Heart right ventricle (tissue), 16 donors: Measurements from ENCODE around the gene DES. TPM values are rescaled to one million over a fixed set of nuclear protein-coding genes. Genes with fewer than 3 reads are reported as not detected.
A peak's percentile ranks its signal among the peaks of the same experiment; 100 is the strongest.

ENCODE experiments used
- ATAC-seq, 8 donors: fragments of 200-7000 bp; cut with Tn5 transposase; one replicate each; pipeline ENCODE4 v1.9.1; 2020; ENCODE audit warnings: mild to moderate bottlenecking in 8 of 8, moderate library complexity in 8 of 8, moderate number of reproducible peaks in 1 of 8
- DNase-seq, 2 donors: peaks; one replicate each; pipeline ENCODE4 v3.0.0-alpha.2; 2020
- H3K27ac ChIP-seq, 10 donors: fragments of 200-600 bp; sonication (generic) in 2 of 10; one replicate each; pipeline versions ENCODE4 v1.5.0 to v1.8.0; 2020 to 2022; ENCODE audit warnings: mild to moderate bottlenecking in 3 of 10
- H3K27me3 ChIP-seq, 7 donors: fragments of 200-600 bp; one replicate each; pipeline ENCODE4 v1.8.0; 2021 to 2022; ENCODE audit warnings: mild to moderate bottlenecking in 2 of 7
- H3K36me3 ChIP-seq, 9 donors: fragments of 200-600 bp; sonication (generic) in 1 of 9; one replicate each; pipeline versions ENCODE4 v1.5.0 to v1.8.0; 2020 to 2022; ENCODE audit warnings: mild to moderate bottlenecking in 2 of 9
- H3K4me1 ChIP-seq, 9 donors: fragments of 200-600 bp; sonication (generic) in 1 of 9; one replicate each; pipeline versions ENCODE4 v1.5.0 to v1.8.0; 2020 to 2022; ENCODE audit warnings: mild to moderate bottlenecking in 4 of 9
- H3K4me3 ChIP-seq, 10 donors: fragments of 200-600 bp; sonication (generic) in 2 of 10; one replicate each; pipeline versions ENCODE4 v1.5.0 to v1.8.0; 2020 to 2022; ENCODE audit warnings: mild to moderate bottlenecking in 7 of 10, moderate library complexity in 2 of 10
- H3K9me3 ChIP-seq, 11 donors: fragments of 200-600 bp in 10 of 11; sonication (generic) in 2 of 11; one replicate each; pipeline versions ENCODE4 v1.5.0 to v1.8.0; 2013 to 2022; ENCODE audit warnings: mild to moderate bottlenecking in 2 of 11, control low read depth in 1 of 11, moderate library complexity in 1 of 11
- CTCF ChIP-seq, 9 donors: fragments of 200-600 bp; sonication (generic) in 2 of 9; IDR thresholded peaks; one replicate each; pipeline versions ENCODE4 v1.5.0 to v1.8.0; 2021 to 2022; ENCODE audit warnings: antibody characterized with exemption in 9 of 9, mild to moderate bottlenecking in 5 of 9, moderate library complexity in 1 of 9
- WGBS, 2 donors: extraction: QIAGEN DNeasy Blood & Tissue Kit; methylation state at CpG; one replicate each; pipeline ENCODE4 v1.1.7; 2013; ENCODE audit warnings: inconsistent platforms in 1 of 2; 5-methylcytosine and 5-hydroxymethylcytosine counted together
- intact Hi-C, 10 donors: fragments of 100-400 bp; cut with DNase I; formaldehyde crosslinking; loops; one replicate each; pipeline versions ENCODE4 v1.11.1 to v1.14.2; 2022
- polyA plus RNA-seq, 2 donors: library from polyadenylated mRNA; stranded (reverse); fragments of 200-250 nt; gene quantifications; one replicate each; pipeline ENCODE4 v1.2.3, GENCODE V29; 2013
- total RNA-seq, 10 donors: library from RNA; stranded (reverse); fragmentation: NEBNext Ultra II Directional in 3 of 10; extraction: Animal tissue kit (Norgen Biotek cat#: 25700) in 3 of 10; gene quantifications; one replicate each; pipeline versions ENCODE4 v1.2.1 to v1.2.4, GENCODE V29; 2021 to 2023
- donor health status: Arrhythmogenic right ventricular cardiomyopathy.
- donor health status: ischemic (EF 13 %, LVEDD 7.1; RV severe dilation, severe dysfunction).
- donor health status: healthy with polysubstance abuse.
- donor health status: DM: no; HTN: yes; CAD: no.
- donor health status: DM: no; HTN: no; CAD: no.
- donor health status: ischemic (EF 25% LVEDD 6.9; RV normal size, moderate dysfunction).
- donor health status: ischemic (EF 25% LVEDD 5.7; RV mildly dilated, moderate dysfunction).
- donor health status: healthy.
- donor health status: DM: yes; HTN: yes; CAD: no.
- donor health status: Ischemic cardiomyopathy.
- donor health status: ischemic (EF 35%, LVEDD 5.7; RV mildly dilated, moderate dysfunction).
- donor health status: nonischemic (EF 11% LVEDD 7.7; RV severe dilation, severe dysfunction).
- donor health status: DM: yes; HTN: yes; CAD: no.
- donor health status: PGD.
- donor health status: ischemic (EF 29% LVEDD 5.4; RV normal size, mild dysfunction).
- donor health status: nonischemic (EF 23%, LVEDD 6.1; RV moderate dilation, normal function).

DES gene
- total and polyA plus RNA-seq, 12 donors = 12,560 to 18,019 (median 15,816) TPM

GRCh38 chr2:219475697-219476651 is 57.8 kb downstream of the DES start:
- peak; percentile 66 to 77 for DNase-seq
- TF ChIP-seq CTCF (IDR thresholded peaks at IDR 0.05) = peak; percentile 64 to 93 (median 84)
- 29 to 33% methylated on average over 14 of the region's 14 CpGs for WGBS, 2 donors
- Histone ChIP-seq H3K27ac (peak overlapping the region in 6 of 10 donors; percentile 49 to 78 (median 57)), H3K27me3 (no peaks in the 10 kb centered on the region), H3K4me1 (peaks cover 0 to 41% (median 6%) of the 10 kb centered on the region in 9 donors), H3K9me3 (no peaks in the 10 kb centered on the region), H3K4me3 (no peak overlapping the region), H3K36me3 (peaks cover 0 to 52% (median 0%) of the 10 kb centered on the region in 9 donors)
- intact Hi-C loops = loop anchor here (1.0 to 5.0 kb wide), 5 partner anchors 46 to 56 kb away; no protein-coding TSS in a partner anchor
- peak in 7 of 8 donors; percentile 41 to 81 (median 70) for ATAC-seq

Other genes starting within 250 kb of the DES start
- 1 to 10 TPM in 2 of 10 donors, under 1 TPM in 8; 0.30 to 2.1 (median 0.47) TPM for gene SLC23A3, start 248.3 kb upstream of the DES start, total RNA-seq
- gene SLC23A3, start 248.3 kb upstream of the DES start, polyA plus RNA-seq = 1 to 10 TPM in 1 of 2 donors, under 1 TPM in 1; 0.28 to 1.8 TPM
- gene CNPPD1, start 241.5 kb upstream of the DES start, total RNA-seq = 10 to 100 TPM; 52.5 to 80.6 (median 63.6) TPM
- gene CNPPD1, start 241.5 kb upstream of the DES start, polyA plus RNA-seq = 10 to 100 TPM; 35.5 to 84.7 TPM
- gene RETREG2, start 240.1 kb upstream of the DES start, total RNA-seq = 10 to 100 TPM; 24.1 to 47.3 (median 30.6) TPM
- gene RETREG2, start 240.1 kb upstream of the DES start, polyA plus RNA-seq = 10 to 100 TPM; 11.3 to 39.0 TPM
- gene ZFAND2B, start 211.6 kb upstream of the DES start, total RNA-seq = 10 to 100 TPM; 11.5 to 19.2 (median 16.4) TPM
- gene ZFAND2B, start 211.6 kb upstream of the DES start, polyA plus RNA-seq = 10 to 100 TPM; 22.1 to 40.8 TPM
- 10 to 100 TPM in 9 of 10 donors, 1 to 10 TPM in 1; 9.8 to 31.0 (median 14.8) TPM for gene ABCB6, start 199.4 kb upstream of the DES start, total RNA-seq
- 10 to 100 TPM; 31.0 to 34.0 TPM for gene ABCB6, start 199.4 kb upstream of the DES start, polyA plus RNA-seq
- gene ATG9A, start 188.7 kb upstream of the DES start, total RNA-seq = 100 to 1,000 TPM in 1 of 10 donors, 10 to 100 TPM in 9; 64.5 to 103 (median 76.4) TPM
- 10 to 100 TPM; 14.1 to 79.4 TPM for gene ATG9A, start 188.7 kb upstream of the DES start, polyA plus RNA-seq
- gene ANKZF1, start 188.6 kb upstream of the DES start, total RNA-seq = 10 to 100 TPM; 16.4 to 36.8 (median 25.5) TPM
- gene ANKZF1, start 188.6 kb upstream of the DES start, polyA plus RNA-seq = 10 to 100 TPM; 12.7 to 44.7 TPM
- gene GLB1L, start 172.9 kb upstream of the DES start, total RNA-seq = 1 to 10 TPM; 1.6 to 5.2 (median 2.6) TPM
- gene GLB1L, start 172.9 kb upstream of the DES start, polyA plus RNA-seq = 1 to 10 TPM; 1.5 to 2.1 TPM
- gene STK16, start 172.9 kb upstream of the DES start, total RNA-seq = 10 to 100 TPM; 14.6 to 23.1 (median 19.7) TPM
- gene STK16, start 172.9 kb upstream of the DES start, polyA plus RNA-seq = 10 to 100 TPM; 12.9 to 26.7 TPM
- not detected for gene TUBA4B, start 165.1 kb upstream of the DES start, total RNA-seq
- gene TUBA4B, start 165.1 kb upstream of the DES start, polyA plus RNA-seq = not detected
- 100 to 1,000 TPM in 7 of 10 donors, 10 to 100 TPM in 3; 76.0 to 245 (median 145) TPM for gene TUBA4A, start 164.5 kb upstream of the DES start, total RNA-seq
- gene TUBA4A, start 164.5 kb upstream of the DES start, polyA plus RNA-seq = 100 to 1,000 TPM in 1 of 2 donors, 10 to 100 TPM in 1; 61.0 to 341 TPM
- 10 to 100 TPM; 55.6 to 87.6 (median 83.1) TPM for gene DNAJB2, start 139.0 kb upstream of the DES start, total RNA-seq
- 100 to 1,000 TPM in 1 of 2 donors, 10 to 100 TPM in 1; 76.9 to 148 TPM for gene DNAJB2, start 139.0 kb upstream of the DES start, polyA plus RNA-seq
- under 1 TPM in 6 of 10 donors, not detected in 4; 0.26 to 0.51 (median 0.31) TPM for gene PTPRN, start 109.0 kb upstream of the DES start, total RNA-seq
- under 1 TPM in 1 of 2 donors, not detected in 1; 0.09 TPM for gene PTPRN, start 109.0 kb upstream of the DES start, polyA plus RNA-seq
- gene RESP18, start 85.6 kb upstream of the DES start, total RNA-seq = not detected
- not detected for gene RESP18, start 85.6 kb upstream of the DES start, polyA plus RNA-seq
- gene DNPEP, start 30.5 kb upstream of the DES start, total RNA-seq = 100 to 1,000 TPM in 1 of 10 donors, 10 to 100 TPM in 9; 56.1 to 110 (median 74.0) TPM
- gene DNPEP, start 30.5 kb upstream of the DES start, polyA plus RNA-seq = 10 to 100 TPM; 56.3 to 68.5 TPM
- gene SPEG, start 16.5 kb downstream of the DES start, total RNA-seq = 100 to 1,000 TPM in 9 of 10 donors, 10 to 100 TPM in 1; 97.2 to 151 (median 120) TPM
- 100 to 1,000 TPM in 1 of 2 donors, 10 to 100 TPM in 1; 62.9 to 130 TPM for gene SPEG, start 16.5 kb downstream of the DES start, polyA plus RNA-seq
- 10 to 100 TPM; 15.8 to 29.4 (median 21.0) TPM for gene GMPPA, start 80.5 kb downstream of the DES start, total RNA-seq
- gene GMPPA, start 80.5 kb downstream of the DES start, polyA plus RNA-seq = 10 to 100 TPM; 28.2 to 48.6 TPM
- gene ASIC4, start 96.1 kb downstream of the DES start, total RNA-seq = under 1 TPM in 5 of 10 donors, not detected in 5; 0.15 to 0.43 (median 0.20) TPM
- gene ASIC4, start 96.1 kb downstream of the DES start, polyA plus RNA-seq = not detected
- gene CHPF, start 125.4 kb downstream of the DES start, total RNA-seq = 100 to 1,000 TPM in 4 of 10 donors, 10 to 100 TPM in 6; 66.5 to 166 (median 95.9) TPM
- gene CHPF, start 125.4 kb downstream of the DES start, polyA plus RNA-seq = 100 to 1,000 TPM in 1 of 2 donors, 10 to 100 TPM in 1; 76.9 to 221 TPM
- 1 to 10 TPM in 8 of 10 donors, under 1 TPM in 2; 0.59 to 3.5 (median 1.6) TPM for gene TMEM198, start 125.7 kb downstream of the DES start, total RNA-seq
- gene TMEM198, start 125.7 kb downstream of the DES start, polyA plus RNA-seq = 10 to 100 TPM in 1 of 2 donors, 1 to 10 TPM in 1; 3.0 to 10.7 TPM
- gene OBSL1, start 153.2 kb downstream of the DES start, total RNA-seq = 100 to 1,000 TPM; 161 to 277 (median 171) TPM
- 100 to 1,000 TPM; 108 to 310 TPM for gene OBSL1, start 153.2 kb downstream of the DES start, polyA plus RNA-seq
- 1 to 10 TPM; 1.1 to 4.2 (median 2.5) TPM for gene INHA, start 153.9 kb downstream of the DES start, total RNA-seq
- 10 to 100 TPM in 1 of 2 donors, 1 to 10 TPM in 1; 4.0 to 22.1 TPM for gene INHA, start 153.9 kb downstream of the DES start, polyA plus RNA-seq
- 10 to 100 TPM in 8 of 10 donors, 1 to 10 TPM in 2; 7.2 to 18.2 (median 12.9) TPM for gene STK11IP, start 179.5 kb downstream of the DES start, total RNA-seq
- 10 to 100 TPM; 15.4 to 27.4 TPM for gene STK11IP, start 179.5 kb downstream of the DES start, polyA plus RNA-seq
- gene SLC4A3, start 209.3 kb downstream of the DES start, total RNA-seq = 100 to 1,000 TPM; 339 to 671 (median 422) TPM
- gene SLC4A3, start 209.3 kb downstream of the DES start, polyA plus RNA-seq = 100 to 1,000 TPM; 197 to 341 TPM